HG03469 (cell line): ENCODE measurements around the gene CCDC106.

ENCODE experiments used
- ATAC-seq: cut with Tn5 transposase; IDR thresholded peaks from one replicate; pipeline ENCODE4 v1.9.1; 2021; ENCODE audit warnings: mild to moderate bottlenecking, moderate library complexity, moderate number of reproducible peaks; ENCODE audit not compliant: unreplicated experiment

The CCDC106 gene

GRCh38 chr19:55613930-55614710, 33.9 kb upstream of the CCDC106 start:
- no peak for ATAC-seq

DNA sequence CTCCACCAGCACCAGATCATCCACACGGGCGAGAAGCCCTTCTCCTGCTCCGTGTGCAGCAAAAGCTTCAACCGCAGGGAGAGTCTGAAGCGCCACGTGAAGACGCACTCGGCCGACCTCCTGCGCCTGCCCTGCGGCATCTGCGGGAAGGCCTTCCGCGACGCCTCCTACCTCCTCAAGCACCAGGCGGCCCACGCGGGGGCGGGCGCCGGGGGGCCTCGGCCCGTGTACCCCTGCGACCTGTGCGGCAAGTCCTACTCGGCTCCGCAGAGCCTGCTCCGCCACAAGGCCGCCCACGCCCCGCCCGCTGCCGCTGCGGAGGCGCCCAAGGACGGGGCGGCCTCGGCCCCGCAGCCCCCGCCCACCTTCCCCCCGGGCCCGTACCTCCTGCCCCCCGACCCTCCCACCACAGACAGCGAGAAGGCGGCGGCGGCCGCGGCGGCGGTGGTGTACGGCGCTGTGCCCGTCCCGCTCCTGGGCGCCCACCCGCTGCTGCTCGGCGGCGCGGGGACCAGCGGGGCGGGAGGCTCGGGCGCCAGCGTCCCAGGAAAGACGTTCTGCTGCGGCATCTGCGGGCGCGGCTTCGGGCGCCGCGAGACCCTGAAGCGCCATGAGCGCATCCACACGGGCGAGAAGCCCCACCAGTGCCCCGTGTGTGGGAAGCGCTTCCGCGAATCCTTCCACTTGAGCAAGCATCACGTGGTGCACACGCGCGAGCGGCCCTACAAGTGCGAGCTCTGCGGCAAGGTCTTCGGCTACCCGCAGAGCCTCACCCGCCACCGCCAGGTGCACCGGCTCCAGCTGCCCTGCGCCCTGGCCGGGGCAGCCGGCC, 33.1 kb upstream of the CCDC106 start:
- ATAC-seq: no peak

GRCh38 chr19:55615543-55616394, 32.2 kb upstream of the CCDC106 start:
- no peak for ATAC-seq

DNA sequence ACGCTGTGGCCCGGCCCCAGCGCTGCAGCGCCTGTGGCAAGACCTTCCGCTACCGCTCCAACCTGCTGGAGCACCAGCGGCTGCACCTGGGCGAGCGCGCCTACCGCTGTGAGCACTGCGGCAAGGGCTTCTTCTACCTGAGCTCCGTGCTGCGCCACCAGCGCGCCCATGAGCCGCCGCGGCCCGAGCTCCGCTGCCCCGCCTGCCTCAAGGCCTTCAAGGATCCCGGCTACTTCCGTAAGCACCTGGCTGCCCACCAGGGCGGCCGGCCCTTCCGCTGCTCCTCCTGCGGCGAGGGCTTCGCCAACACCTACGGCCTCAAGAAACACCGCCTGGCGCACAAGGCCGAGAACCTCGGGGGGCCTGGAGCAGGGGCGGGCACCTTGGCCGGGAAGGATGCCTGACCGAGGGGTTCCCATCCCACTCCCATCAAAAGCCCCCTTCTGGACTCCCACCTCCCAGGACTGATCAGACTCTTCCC, 31.6 kb upstream of the CCDC106 start:
- ATAC-seq: no peak

DNA sequence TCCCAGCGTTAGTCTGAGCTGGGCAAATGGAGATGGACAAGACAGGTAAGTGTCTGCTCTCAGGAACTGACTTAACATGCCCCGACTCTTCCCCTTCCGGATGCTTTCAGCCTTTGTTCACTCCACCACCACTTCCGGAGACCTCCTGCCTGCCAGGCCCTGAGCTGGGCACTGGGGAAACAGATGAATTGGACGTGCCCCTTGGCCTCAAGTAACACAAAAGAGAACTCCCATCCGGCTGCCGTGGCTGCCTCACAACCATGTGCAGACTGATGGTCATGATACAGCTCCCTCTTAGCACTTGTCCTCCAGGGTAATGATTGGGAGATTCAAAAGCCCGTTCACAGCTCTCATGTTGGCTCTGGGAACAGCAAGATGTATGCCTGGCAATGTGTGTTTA, 30.6 kb upstream of the CCDC106 start:
- no peak for ATAC-seq

GRCh38 chr19:55618426-55618825, 29.6 kb upstream of the CCDC106 start:
- no peak for ATAC-seq

DNA sequence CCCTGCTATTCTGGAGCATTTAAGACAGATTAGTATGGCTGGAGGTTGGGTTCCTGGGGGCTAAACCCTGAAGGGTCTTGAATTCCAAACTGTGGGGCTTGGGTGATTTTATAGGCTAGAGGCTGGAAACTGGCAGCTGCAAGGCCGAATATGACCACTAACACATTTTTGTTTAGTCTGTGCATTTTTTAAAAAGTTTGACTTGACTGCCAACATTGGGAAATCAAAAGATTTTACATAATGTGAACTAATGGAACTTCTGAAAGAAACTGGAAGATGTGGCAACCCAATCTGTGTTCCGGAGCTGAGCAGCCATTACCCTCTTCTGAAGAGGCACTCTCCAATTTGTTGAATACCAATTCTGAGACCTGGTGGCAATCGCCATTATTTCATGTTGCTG, 28.7 kb upstream of the CCDC106 start:
- ATAC-seq: no peak

GRCh38 chr19:55620410-55621204, 27.4 kb upstream of the CCDC106 start:
- ATAC-seq: no peak

GRCh38 chr19:55621205-55621672, 26.8 kb upstream of the CCDC106 start:
- ATAC-seq: no peak

DNA sequence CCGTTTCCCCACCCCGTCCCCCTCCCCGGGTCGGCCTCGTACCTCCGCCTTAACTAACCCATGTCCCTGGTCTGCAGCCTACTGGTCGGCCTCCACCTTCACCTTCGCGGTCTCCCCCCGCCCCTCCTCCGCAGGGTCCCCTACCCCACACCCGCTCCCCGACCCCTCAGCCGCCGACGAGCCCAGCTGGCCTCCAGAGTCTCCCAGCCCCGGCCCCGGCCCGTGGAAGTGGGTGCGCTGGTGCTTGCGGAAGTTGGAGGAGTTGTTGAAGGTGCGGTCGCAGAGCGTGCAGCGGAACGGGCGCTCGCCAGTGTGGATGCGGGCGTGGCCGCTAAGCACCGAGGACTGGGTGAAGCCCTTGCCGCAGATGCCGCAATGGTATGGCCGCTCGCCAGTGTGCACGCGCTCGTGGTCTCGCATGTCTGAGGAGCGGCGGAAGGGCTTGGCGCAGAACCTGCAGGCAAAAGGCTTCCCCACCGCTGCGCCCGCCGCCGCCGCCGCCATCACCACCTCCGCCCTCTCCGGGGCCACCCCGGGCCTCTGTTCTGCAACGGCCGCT, 26.3 kb upstream of the CCDC106 start:
- no peak for ATAC-seq

GRCh38 chr19:55622242-55622969, 25.6 kb upstream of the CCDC106 start:
- ATAC-seq: no peak

GRCh38 chr19:55623130-55623529, 24.9 kb upstream of the CCDC106 start:
- ATAC-seq: no peak

DNA sequence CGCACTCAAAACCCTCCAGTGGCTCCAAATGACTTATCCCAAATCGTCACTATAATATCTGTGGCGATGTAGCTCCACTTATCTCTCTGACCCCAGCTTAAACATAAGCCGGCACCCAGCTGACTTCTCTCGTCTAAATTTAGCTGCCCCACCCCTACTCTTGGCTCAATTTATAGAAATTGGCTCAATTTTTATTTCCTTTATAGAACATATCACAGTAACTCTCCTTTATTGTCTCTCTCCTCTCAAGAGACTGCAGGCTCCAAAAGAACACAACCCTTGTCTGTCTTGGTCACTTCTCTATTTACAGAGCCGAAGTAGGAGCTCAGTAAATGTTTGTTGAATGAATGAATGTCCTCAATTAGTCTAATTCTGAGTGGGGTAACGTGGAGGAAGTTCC, 24.5 kb upstream of the CCDC106 start:
- no peak for ATAC-seq

DNA sequence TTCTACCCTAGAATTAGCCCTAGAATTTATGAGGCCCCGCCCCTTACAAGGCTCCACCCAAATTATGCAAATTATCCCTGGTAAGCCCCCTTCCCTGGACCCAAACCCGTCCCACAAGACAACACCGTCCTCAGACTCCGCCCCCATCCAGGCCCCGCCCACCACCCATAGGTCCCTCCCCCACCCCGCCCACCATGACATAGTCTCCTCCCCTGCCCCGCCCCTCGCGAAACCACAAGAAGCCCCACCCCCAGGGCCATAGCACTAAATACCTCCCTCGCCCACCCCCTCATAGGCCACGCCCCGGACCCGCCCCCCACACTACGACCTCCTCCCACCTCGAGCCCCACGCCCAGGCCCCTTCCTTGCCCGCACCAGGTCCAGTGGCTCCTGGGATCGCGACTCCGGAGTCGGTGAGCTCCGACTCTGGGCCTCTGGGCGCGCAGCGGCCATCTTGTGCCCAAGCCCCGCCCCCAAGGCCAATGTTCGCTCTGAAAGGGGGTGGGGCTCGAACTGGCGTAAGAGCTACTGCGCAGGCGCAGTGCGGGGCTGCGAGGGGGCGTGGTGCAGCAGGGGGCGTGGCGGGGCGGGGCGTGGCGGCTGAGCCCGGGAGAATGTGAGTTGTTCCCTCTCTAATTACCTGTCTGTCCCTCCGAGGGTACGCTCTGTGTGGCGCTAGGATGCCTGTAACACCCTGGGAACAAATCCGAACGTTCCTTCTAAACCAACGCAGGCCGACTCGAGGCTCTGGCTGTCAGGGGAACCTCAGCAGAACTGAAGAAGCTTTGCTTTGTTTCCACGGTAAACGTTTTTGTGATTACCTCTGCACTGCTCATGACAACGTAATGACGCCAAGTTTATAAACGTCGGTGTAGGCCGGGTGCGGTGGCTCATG, 23.7 kb upstream of the CCDC106 start, which contains the start of gene ZNF784:
ZNF784 (minus strand) TSS at position 458 of the 895 bp plus-strand sequence; CDS start at position 453, 5 bp downstream.
- no peak for ATAC-seq

GRCh38 chr19:55625004-55625326, 23.0 kb upstream of the CCDC106 start:
- ATAC-seq: no peak

DNA sequence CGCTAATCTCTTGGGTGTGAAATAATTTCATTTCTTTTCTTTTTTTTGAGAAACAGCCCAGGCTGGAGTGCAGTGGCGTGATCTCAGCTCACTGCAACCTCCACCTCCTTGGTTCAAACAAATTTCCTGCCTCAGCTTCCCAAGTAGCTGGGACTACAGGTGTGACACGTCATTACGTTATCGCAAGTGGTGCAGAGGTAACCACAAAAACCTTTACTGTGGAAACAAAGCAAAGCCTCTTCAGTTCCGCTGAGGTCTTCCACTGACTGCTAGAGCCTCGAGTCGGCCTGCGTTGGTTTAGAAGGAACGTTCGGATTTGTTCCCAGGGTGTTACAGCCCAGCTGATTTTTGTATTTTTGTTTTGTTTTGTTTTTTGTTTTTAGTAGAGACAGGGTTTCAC, 21.7 kb upstream of the CCDC106 start:
- no peak for ATAC-seq

GRCh38 chr19:55632463-55632834, 15.6 kb upstream of the CCDC106 start:
- ATAC-seq: no peak

- no peak for ATAC-seq
Measured at GRCh38 chr19:55633861-55634260, 14.2 kb upstream of the CCDC106 start.
